Measurements from ENCODE around the gene ATP8A1.

GRCh38 chr4:42600578-42600977 is 56.3 kb downstream of the ATP8A1 start:
- TF ChIP-seq CTCF (IDR thresholded peaks at IDR 0.05) (no peak), POLR2A (IDR thresholded peaks at IDR 0.05) (no peak)

All from body of pancreas (tissue), 4 donors.